SK-MEL-5 (cell line): ENCODE data around the gene FRMPD2. TPM values are rescaled to one million over a fixed set of nuclear protein-coding genes. Genes with fewer than 3 reads are reported as not detected.
"Not testable (repeated sequence)": the region's sequence is repeated elsewhere in the genome, so short reads cannot be mapped to it uniquely, and the experiment has no call there.

Experiments used
- DNase-seq: peaks from one replicate; pipeline ENCODE4 v3.0.0-alpha.2; 2016; ENCODE audit warnings: low read depth, low spot score
- in situ Hi-C: cut with HindIII; loops from 2 replicates; pipeline ENCODE4 v1.10.0; 2016; ENCODE audit warnings: low sequenced_read_pairs, high pct_unique_total_duplicates, low pct_unique_long_range_greater_than_20kb
- total RNA-seq: library from RNA; depleted of rRNA; stranded (reverse); fragments of >200 nt; shearing (Covaris generic); gene quantifications from 2 replicates; pipeline ENCODE4 v1.2.3, GENCODE V29; 2014

Gene FRMPD2
- total RNA-seq, 1 experiment from 2014 or later = not detected

GRCh38 chr10:48197236-48197899 lies 77.1 kb downstream of the FRMPD2 start:
- in situ Hi-C loops = no loop called here
- no peak for DNase-seq

- no peak for DNase-seq
- in situ Hi-C loops = no loop called here
These were observed 78.7 kb downstream of the FRMPD2 start for GRCh38 chr10:48195803-48196202.

GRCh38 chr10:48194830-48195229 lies 79.7 kb downstream of the FRMPD2 start:
- no peak for DNase-seq
- in situ Hi-C loops = no loop called here

GRCh38 chr10:48193556-48193955 lies 80.9 kb downstream of the FRMPD2 start:
- DNase-seq = no peak
- in situ Hi-C loops = no loop called here

GRCh38 chr10:48192881-48193450 lies 81.5 kb downstream of the FRMPD2 start:
- no peak for DNase-seq
- in situ Hi-C loops = no loop called here

GRCh38 chr10:48187713-48188485 lies 86.6 kb downstream of the FRMPD2 start:
- no peak for DNase-seq
- in situ Hi-C loops = no loop called here

- in situ Hi-C loops = no loop called here
- no peak for DNase-seq
These were observed 87.4 kb downstream of the FRMPD2 start for GRCh38 chr10:48187126-48187525.

GRCh38 chr10:48186264-48186804 lies 88.2 kb downstream of the FRMPD2 start:
- in situ Hi-C loops = not testable (repeated sequence)

GRCh38 chr10:48184224-48184623 lies 90.3 kb downstream of the FRMPD2 start:
- no peak for DNase-seq
- in situ Hi-C loops = no loop called here

More at GRCh38 chr10:48186264-48186804, 88.2 kb downstream of the FRMPD2 start:
- DNase-seq = peak; percentile 2

GRCh38 chr10:48172715-48173114 lies 101.8 kb downstream of the FRMPD2 start:
- in situ Hi-C loops, DNase-seq: not testable (repeated sequence)

GRCh38 chr10:48160670-48161069 lies 113.8 kb downstream of the FRMPD2 start:
- DNase-seq, in situ Hi-C loops: not testable (repeated sequence)

GRCh38 chr10:48160163-48160562 lies 114.3 kb downstream of the FRMPD2 start:
- DNase-seq, in situ Hi-C loops: not testable (repeated sequence)

GRCh38 chr10:48154211-48155140 lies 120.0 kb downstream of the FRMPD2 start:
- in situ Hi-C loops, DNase-seq: not testable (repeated sequence)

GRCh38 chr10:48147643-48148042 lies 126.9 kb downstream of the FRMPD2 start:
- DNase-seq, in situ Hi-C loops: not testable (repeated sequence)

- DNase-seq, in situ Hi-C loops: not testable (repeated sequence)
These were observed 130.5 kb downstream of the FRMPD2 start for GRCh38 chr10:48143721-48144642.

- in situ Hi-C loops = not testable (repeated sequence)
These were observed 133.5 kb downstream of the FRMPD2 start for GRCh38 chr10:48140949-48141348.

More at GRCh38 chr10:48140949-48141348, 133.5 kb downstream of the FRMPD2 start:
- not testable (repeated sequence) for DNase-seq
